Right lobe of liver (tissue), 6 donors: ENCODE data around the gene PTGFRN. TPM values are rescaled to one million over a fixed set of nuclear protein-coding genes. Genes with fewer than 3 reads are reported as not detected.

ENCODE experiments used
- ATAC-seq, 4 donors: fragments of 200-7000 bp; cut with Tn5 transposase; one replicate each; pipeline ENCODE4 v1.9.1; 2020; ENCODE audit warnings: mild to moderate bottlenecking in 4 of 4, moderate library complexity in 4 of 4
- DNase-seq, 3 donors: peaks; one replicate each; pipeline ENCODE4 v3.0.0-alpha.2; 2020
- H3K27ac ChIP-seq, 3 donors: fragments of 200-600 bp; one replicate each; pipeline ENCODE4 v1.8.0; 2022
- H3K27me3 ChIP-seq, 2 donors: fragments of 200-600 bp; one replicate each; pipeline ENCODE4 v1.8.0; 2022
- H3K36me3 ChIP-seq, 4 donors: fragments of 200-600 bp; sonication (generic) in 1 of 4; one replicate each; pipeline versions ENCODE4 v1.5.1 to v1.8.0; 2017 to 2022; ENCODE audit warnings: control low read depth in 1 of 4
- H3K4me1 ChIP-seq, 4 donors: fragments of 200-600 bp; sonication (generic) in 1 of 4; one replicate each; pipeline versions ENCODE4 v1.5.1 to v1.8.0; 2017 to 2022; ENCODE audit warnings: control low read depth in 1 of 4
- H3K4me3 ChIP-seq, 3 donors: fragments of 200-600 bp; one replicate each; pipeline ENCODE4 v1.8.0; 2022
- H3K9me3 ChIP-seq, 4 donors: fragments of 200-600 bp; sonication (generic) in 1 of 4; one replicate each; pipeline versions ENCODE4 v1.5.1 to v1.8.0; 2017 to 2022; ENCODE audit warnings: control low read depth in 1 of 4
- CTCF ChIP-seq, 4 donors: fragments of 200-600 bp in 3 of 4; fragments of 450-650 bp in 1 of 4; IDR thresholded peaks; one replicate each; pipeline versions ENCODE4 v1.5.1 to v1.8.0; 2016 to 2022; ENCODE audit warnings: antibody characterized with exemption in 4 of 4, mild to moderate bottlenecking in 2 of 4
- POLR2A ChIP-seq: fragments of 450-650 bp; IDR thresholded peaks from one replicate; pipeline ENCODE4 v1.6.1; 2017; ENCODE audit warnings: antibody characterized with exemption, mild to moderate bottlenecking
- WGBS: methylation state at CpG from one replicate; pipeline ENCODE4 v1.1.6; 2018; ENCODE audit warnings: low coverage, low lambda C conversion rate; ENCODE audit not compliant: insufficient coverage; ENCODE audit errors: missing lambda C conversion rate; 5-methylcytosine and 5-hydroxymethylcytosine counted together
- intact Hi-C, 2 donors: fragments of 100-400 bp; cut with DNase I; formaldehyde crosslinking; loops; one replicate each; pipeline versions ENCODE4 v1.11.2 to v1.14.1; 2022
- total RNA-seq, 6 experiments: library from RNA; depleted of rRNA in 2 of 6; stranded (reverse); fragments of >200 nt in 2 of 6; fragmentation: NEBNext Ultra II Directional in 3 of 6; extraction: Animal tissue kit (Norgen Biotek cat#: 25700) in 3 of 6; gene quantifications; one replicate each; pipeline versions ENCODE4 v1.1.0 to v1.2.4, GENCODE V29; 2016 to 2023
- donor health status: DM: no; HTN: yes; CAD: no.
- donor health status: DM: no; HTN: no; CAD: no.
- donor health status: DM: no; HTN: no; CAD: no.
- donor health status: DM: no; HTN: yes; CAD: no.
- donor health status: DM: no; HTN: yes; CAD: no.

PTGFRN gene
- total RNA-seq, 6 experiments from 2014 or later, result 12.6 to 28.1 (median 17.5) TPM

- 92% methylated on average over 7 of the region's 7 CpGs for WGBS
- intact Hi-C loops, result no loop called here
- no peak overlapping the region for H3K4me3 ChIP-seq
- no peak for TF ChIP-seq CTCF (IDR thresholded peaks at IDR 0.05)
- no peak for TF ChIP-seq POLR2A
- no peak overlapping the region for H3K27ac ChIP-seq
- no peaks in the 10 kb centered on the region for H3K4me1 ChIP-seq
- H3K9me3 ChIP-seq, result no peaks in the 10 kb centered on the region
- H3K36me3 ChIP-seq, result no peaks in the 10 kb centered on the region
- no peaks in the 10 kb centered on the region for H3K27me3 ChIP-seq
- DNase-seq, result no peak
- no peak for ATAC-seq
These were observed 46.7 kb downstream of the PTGFRN start for GRCh38 chr1:116956378-116956777.

GRCh38 chr1:116957646-116958045 is 47.9 kb downstream of the PTGFRN start:
- no peaks in the 10 kb centered on the region for H3K36me3 ChIP-seq
- no peak for DNase-seq
- WGBS, result 98% methylated on average over 4 of the region's 4 CpGs
- no peaks in the 10 kb centered on the region for H3K27me3 ChIP-seq
- no peak for TF ChIP-seq POLR2A
- TF ChIP-seq CTCF (IDR thresholded peaks at IDR 0.05), result no peak
- H3K27ac ChIP-seq, result no peak overlapping the region
- H3K4me1 ChIP-seq, result no peaks in the 10 kb centered on the region
- H3K9me3 ChIP-seq, result no peaks in the 10 kb centered on the region
- ATAC-seq, result no peak
- H3K4me3 ChIP-seq, result no peak overlapping the region
- intact Hi-C loops, result no loop called here

GRCh38 chr1:116958110-116958509 is 48.4 kb downstream of the PTGFRN start:
- H3K4me3 ChIP-seq, result no peak overlapping the region
- H3K4me1 ChIP-seq, result no peaks in the 10 kb centered on the region
- WGBS, result 92% methylated on average over 3 of the region's 4 CpGs
- no peak for TF ChIP-seq POLR2A
- no peak for TF ChIP-seq CTCF (IDR thresholded peaks at IDR 0.05)
- H3K9me3 ChIP-seq, result no peaks in the 10 kb centered on the region
- no peak overlapping the region for H3K27ac ChIP-seq
- H3K36me3 ChIP-seq, result no peaks in the 10 kb centered on the region
- intact Hi-C loops, result no loop called here
- ATAC-seq (no peak), DNase-seq (no peak)
- H3K27me3 ChIP-seq, result no peaks in the 10 kb centered on the region

- Histone ChIP-seq H3K36me3 (no peaks in the 10 kb centered on the region), H3K9me3 (no peaks in the 10 kb centered on the region), H3K4me1 (no peaks in the 10 kb centered on the region), H3K27me3 (no peaks in the 10 kb centered on the region), H3K27ac (no peak overlapping the region), H3K4me3 (no peak overlapping the region)
- WGBS, result 83% methylated on average over 1 of the region's 2 CpGs
- ATAC-seq, result no peak
- intact Hi-C loops, result no loop called here
- DNase-seq, result no peak
- TF ChIP-seq CTCF (IDR thresholded peaks at IDR 0.05) (no peak), POLR2A (no peak)
These were observed 49.3 kb downstream of the PTGFRN start for GRCh38 chr1:116958977-116959376.

- ATAC-seq (no peak), DNase-seq (no peak)
- Histone ChIP-seq H3K4me3 (no peak overlapping the region), H3K4me1 (no peaks in the 10 kb centered on the region), H3K36me3 (no peaks in the 10 kb centered on the region), H3K27ac (no peak overlapping the region), H3K9me3 (no peaks in the 10 kb centered on the region), H3K27me3 (no peaks in the 10 kb centered on the region)
- 78% methylated on average over 6 of the region's 6 CpGs for WGBS
- intact Hi-C loops, result no loop called here
- TF ChIP-seq CTCF (IDR thresholded peaks at IDR 0.05) (no peak), POLR2A (no peak)
These were observed 51.9 kb downstream of the PTGFRN start for GRCh38 chr1:116961606-116962005.
